OCI-LY1 (cell line): ENCODE results near the gene WIPF2.
A peak's percentile ranks its signal among the peaks of the same experiment; 100 is the strongest.

Experiments
- H2AFZ ChIP-seq: fragments of 200-600 bp; sonication (generic), shearing (Covaris generic); 2 replicates; pipeline ENCODE4 v1.6.0; 2014; ENCODE audit warnings: antibody characterized with exemption, mild to moderate bottlenecking, low read length
- H3F3A ChIP-seq: fragments of 200-600 bp; sonication (generic), shearing (Covaris generic); 2 replicates; pipeline ENCODE4 v1.6.0; 2014; ENCODE audit warnings: mild to moderate bottlenecking, antibody characterized with exemption, low read length, moderate library complexity; ENCODE audit not compliant: insufficient read depth
- H3K27ac ChIP-seq: fragments of 200-600 bp; sonication (generic); 2 replicates; pipeline ENCODE4 v1.5.1; 2014; ENCODE audit warnings: low read length, mixed run types, mild to moderate bottlenecking, low read depth; ENCODE audit not compliant: poor library complexity, severe bottlenecking
- H3K27me3 ChIP-seq: fragments of 200-600 bp; sonication (generic); 2 replicates; pipeline ENCODE4 v1.6.0; 2014; ENCODE audit warnings: antibody characterized with exemption, mild to moderate bottlenecking, low read length, moderate library complexity; ENCODE audit not compliant: insufficient read depth
- H3K36me3 ChIP-seq: fragments of 200-600 bp; sonication (generic); 2 replicates; pipeline ENCODE4 v1.6.1; 2014; ENCODE audit warnings: mild to moderate bottlenecking, antibody characterized with exemption, low read length, moderate library complexity, mixed read lengths; ENCODE audit not compliant: insufficient read depth
- H3K4me1 ChIP-seq: fragments of 200-600 bp; sonication (generic); 2 replicates; pipeline ENCODE4 v1.5.1; 2014; ENCODE audit warnings: mild to moderate bottlenecking, low read length, moderate library complexity; ENCODE audit not compliant: insufficient read depth, severe bottlenecking
- H3K4me2 ChIP-seq: fragments of 200-600 bp; sonication (generic), shearing (Covaris generic); 2 replicates; pipeline ENCODE4 v1.6.1; 2014; ENCODE audit warnings: low read length
- H3K4me3 ChIP-seq: fragments of 200-600 bp; sonication (generic); 2 replicates; pipeline ENCODE4 v1.5.1; 2014; ENCODE audit warnings: low read length, low read depth, mild to moderate bottlenecking, mixed read lengths; ENCODE audit not compliant: poor library complexity, severe bottlenecking
- H3K79me2 ChIP-seq: fragments of 200-600 bp; shearing (Covaris generic); 2 replicates; pipeline ENCODE4 v1.6.1; 2016; ENCODE audit warnings: mixed run types, low read length, mixed read lengths; ENCODE audit not compliant: insufficient read depth
- H3K9ac ChIP-seq: fragments of 200-600 bp; sonication (generic), shearing (Covaris generic); 2 replicates; pipeline ENCODE4 v1.6.1; 2014; ENCODE audit warnings: mild to moderate bottlenecking, low read length, mixed read lengths
- H3K9me2 ChIP-seq: fragments of 200-600 bp; sonication (generic), shearing (Covaris generic); 2 replicates; pipeline ENCODE4 v1.6.1; 2014; ENCODE audit warnings: low read depth, mild to moderate bottlenecking, low read length, mixed read lengths
- H3K9me3 ChIP-seq: fragments of 200-600 bp; shearing (Covaris generic); 2 replicates; pipeline ENCODE4 v1.6.1; 2014; ENCODE audit warnings: low read length, mixed read lengths
- H4K20me1 ChIP-seq: fragments of 200-600 bp; sonication (generic), shearing (Covaris generic); 2 replicates; pipeline ENCODE4 v1.6.0; 2016; ENCODE audit warnings: mild to moderate bottlenecking, low read length; ENCODE audit not compliant: insufficient read depth
- EZH2 ChIP-seq: fragments of 200-600 bp; sonication (generic), shearing (Covaris generic); IDR thresholded peaks from 2 replicates; pipeline ENCODE4 v1.8.0; 2017; ENCODE audit warnings: borderline replicate concordance, mixed run types, mild to moderate bottlenecking, antibody characterized with exemption, low read length, moderate library complexity, mixed read lengths
- TF ChIP-seq, protein P1 (sequence below): fragments of 200-600 bp; sonication (generic), shearing (Covaris generic); IDR thresholded peaks from 2 replicates; pipeline ENCODE4 v1.5.1; 2017; ENCODE audit warnings: mild to moderate bottlenecking, antibody characterized with exemption, low read length, moderate library complexity, mixed read lengths

Gene WIPF2

DNA sequence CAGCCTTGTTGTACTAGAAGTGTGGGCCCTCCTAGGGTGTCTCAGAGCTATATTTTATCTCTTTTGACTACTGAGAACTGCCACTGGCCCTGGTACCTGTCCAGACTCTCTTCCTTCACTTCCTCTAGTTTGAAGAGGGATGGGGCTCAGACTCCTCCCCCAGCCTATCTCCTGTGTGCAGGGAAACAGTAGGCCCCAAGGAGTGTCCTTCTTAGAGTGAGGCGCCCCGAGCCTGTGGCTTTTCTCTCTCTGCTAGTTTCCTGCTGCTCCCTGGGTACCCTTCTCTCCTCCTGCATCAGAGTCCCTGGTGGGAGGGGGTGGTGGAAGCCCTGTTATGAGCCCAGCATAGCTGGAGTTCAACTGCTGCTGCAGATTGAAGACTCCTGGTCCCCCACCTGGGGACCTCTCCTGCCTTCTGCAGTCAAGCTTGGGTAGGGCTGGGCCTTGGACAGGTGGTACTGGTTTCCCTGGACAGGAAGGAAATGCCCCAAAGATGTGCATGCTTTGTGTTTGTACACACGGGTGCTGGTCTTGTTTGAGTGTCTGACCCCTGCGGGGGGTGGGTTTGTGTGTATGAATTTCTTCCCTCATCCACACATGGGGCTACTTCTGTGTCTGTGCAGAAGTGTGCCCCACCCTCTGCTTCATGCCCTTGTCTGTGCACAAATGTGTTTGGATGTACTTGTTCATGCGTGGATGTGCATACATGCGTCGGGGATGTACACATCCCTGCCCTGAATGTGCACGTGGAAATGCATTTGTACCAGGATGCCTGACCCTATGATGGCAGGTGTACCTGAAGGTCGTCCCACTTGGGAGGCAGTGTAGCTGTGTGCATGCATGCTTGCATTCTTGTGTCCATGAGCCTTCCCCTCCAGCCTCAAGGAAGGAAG is 96.8 kb downstream of the WIPF2 start:
- Histone ChIP-seq H3K4me2 (no peak overlapping the region), H2AFZ (no peak overlapping the region), H3K79me2 (no peaks in the 10 kb centered on the region), H3K9ac (no peak overlapping the region), H3K4me1 (peaks cover 34% of the 10 kb centered on the region), H3K4me3 (no peak overlapping the region), H4K20me1 (no peaks in the 10 kb centered on the region), H3K36me3 (no peaks in the 10 kb centered on the region), H3F3A (no peaks in the 10 kb centered on the region), H3K9me3 (no peaks in the 10 kb centered on the region), H3K27ac (no peak overlapping the region), H3K27me3 (no peaks in the 10 kb centered on the region), H3K9me2 (no peaks in the 10 kb centered on the region)
- TF ChIP-seq, protein P1, sequence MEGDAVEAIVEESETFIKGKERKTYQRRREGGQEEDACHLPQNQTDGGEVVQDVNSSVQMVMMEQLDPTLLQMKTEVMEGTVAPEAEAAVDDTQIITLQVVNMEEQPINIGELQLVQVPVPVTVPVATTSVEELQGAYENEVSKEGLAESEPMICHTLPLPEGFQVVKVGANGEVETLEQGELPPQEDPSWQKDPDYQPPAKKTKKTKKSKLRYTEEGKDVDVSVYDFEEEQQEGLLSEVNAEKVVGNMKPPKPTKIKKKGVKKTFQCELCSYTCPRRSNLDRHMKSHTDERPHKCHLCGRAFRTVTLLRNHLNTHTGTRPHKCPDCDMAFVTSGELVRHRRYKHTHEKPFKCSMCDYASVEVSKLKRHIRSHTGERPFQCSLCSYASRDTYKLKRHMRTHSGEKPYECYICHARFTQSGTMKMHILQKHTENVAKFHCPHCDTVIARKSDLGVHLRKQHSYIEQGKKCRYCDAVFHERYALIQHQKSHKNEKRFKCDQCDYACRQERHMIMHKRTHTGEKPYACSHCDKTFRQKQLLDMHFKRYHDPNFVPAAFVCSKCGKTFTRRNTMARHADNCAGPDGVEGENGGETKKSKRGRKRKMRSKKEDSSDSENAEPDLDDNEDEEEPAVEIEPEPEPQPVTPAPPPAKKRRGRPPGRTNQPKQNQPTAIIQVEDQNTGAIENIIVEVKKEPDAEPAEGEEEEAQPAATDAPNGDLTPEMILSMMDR, result no peak
- TF ChIP-seq EZH2, result no peak

- TF ChIP-seq, protein P1, result no peak
- TF ChIP-seq EZH2, result no peak
- Histone ChIP-seq H3K36me3 (no peaks in the 10 kb centered on the region), H3K27ac (no peak overlapping the region), H3K4me1 (peaks cover 36% of the 10 kb centered on the region), H3K9me2 (no peaks in the 10 kb centered on the region), H3K4me2 (peak overlapping the region; percentile 80; the same call in 1 of the 2 replicates), H3K79me2 (no peaks in the 10 kb centered on the region), H3K9me3 (no peaks in the 10 kb centered on the region), H2AFZ (no peak overlapping the region), H3K4me3 (no peak overlapping the region), H3K9ac (no peak overlapping the region), H4K20me1 (no peaks in the 10 kb centered on the region), H3F3A (no peaks in the 10 kb centered on the region), H3K27me3 (no peaks in the 10 kb centered on the region)
Measured at GRCh38 chr17:40316571-40317344, 97.7 kb downstream of the WIPF2 start.

- Histone ChIP-seq H3K4me2 (peak overlapping the region; percentile 80), H3K4me3 (peak overlapping the region; percentile 75), H3F3A (no peaks in the 10 kb centered on the region), H3K9me2 (no peaks in the 10 kb centered on the region), H3K9ac (peak overlapping the region; percentile 43), H3K27ac (no peak overlapping the region), H3K27me3 (no peaks in the 10 kb centered on the region), H3K79me2 (no peaks in the 10 kb centered on the region), H3K4me1 (peaks cover 37% of the 10 kb centered on the region), H4K20me1 (no peaks in the 10 kb centered on the region), H2AFZ (no peak overlapping the region), H3K9me3 (no peaks in the 10 kb centered on the region), H3K36me3 (no peaks in the 10 kb centered on the region)
- TF ChIP-seq EZH2, result no peak
- TF ChIP-seq, protein P1, result peak; percentile 57
Measured at GRCh38 chr17:40317345-40317873, 98.3 kb downstream of the WIPF2 start.
